Activated T-helper 9 cell treated with anti-CD3 and anti-CD28 coated beads, Interleukin-2, amount 50 U/mL, for 16 hours (primary cell): ENCODE results near the gene PCYT2.

Source experiments
- DNase-seq: peaks from one replicate; pipeline ENCODE4 v3.0.0-alpha.2; 2020; ENCODE audit warnings: low read depth

Gene PCYT2

DNA sequence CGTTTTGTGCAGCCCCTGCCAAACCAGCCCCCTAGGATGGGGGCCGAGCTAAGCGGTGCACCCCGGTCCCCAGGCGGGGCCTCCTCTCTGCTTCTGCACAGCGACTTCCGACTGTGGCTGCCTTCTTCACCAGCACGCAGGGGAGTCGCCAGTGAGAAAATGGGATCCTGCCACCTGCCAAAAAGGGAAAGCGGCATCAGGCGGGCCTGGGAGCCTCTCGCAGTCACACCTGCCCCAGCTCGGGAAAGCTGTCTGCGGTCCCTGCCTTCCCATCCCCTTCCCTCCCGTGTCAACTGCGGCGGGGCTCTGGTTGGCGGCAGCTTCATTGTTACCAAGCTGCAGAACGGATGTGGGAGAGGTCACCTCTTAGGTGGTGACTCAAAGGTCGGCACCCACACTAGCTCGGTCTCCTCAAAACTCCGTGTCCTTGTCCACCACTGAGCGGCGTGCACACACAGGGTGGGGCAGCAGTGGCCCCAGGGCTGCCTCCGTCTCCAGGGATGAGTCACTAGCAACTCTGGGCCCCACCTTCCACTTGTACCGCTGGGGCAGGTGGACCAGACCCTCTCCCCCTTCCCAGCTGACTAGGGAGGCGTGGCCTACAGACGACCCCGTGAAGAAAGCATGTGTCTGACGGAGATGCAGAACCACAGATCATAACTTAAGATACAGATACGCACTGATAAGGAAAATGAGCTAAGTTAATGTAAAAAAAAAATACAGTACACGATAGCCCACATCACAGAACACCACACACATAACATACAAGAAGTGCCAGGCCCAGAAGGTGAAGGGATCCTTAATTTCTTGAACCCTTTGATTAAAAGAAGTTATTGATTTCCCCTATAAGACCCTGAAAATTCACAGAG, 1.5 kb upstream of the PCYT2 start:
- DNase-seq, result no peak

DNA sequence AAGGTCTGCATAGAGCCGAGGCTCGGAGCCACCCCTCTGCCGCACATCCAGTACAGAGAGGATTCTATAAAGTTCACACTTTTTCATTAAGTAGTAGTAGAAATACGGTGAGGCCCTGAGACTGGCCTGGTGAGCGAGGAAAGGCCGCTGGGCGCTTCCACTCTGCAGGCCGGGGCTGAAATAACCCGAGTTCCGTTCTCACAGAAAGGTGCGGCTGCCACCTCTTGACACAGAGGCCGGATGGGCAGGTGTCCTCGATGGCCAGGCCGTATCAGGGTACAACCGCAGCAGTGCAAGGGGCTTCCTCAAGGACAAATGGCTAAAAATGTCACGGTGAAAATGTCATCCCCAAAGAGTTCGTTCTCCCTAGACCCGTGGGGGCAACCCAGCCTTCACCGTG, 770 bp upstream of the PCYT2 start:
- no peak for DNase-seq

DNA sequence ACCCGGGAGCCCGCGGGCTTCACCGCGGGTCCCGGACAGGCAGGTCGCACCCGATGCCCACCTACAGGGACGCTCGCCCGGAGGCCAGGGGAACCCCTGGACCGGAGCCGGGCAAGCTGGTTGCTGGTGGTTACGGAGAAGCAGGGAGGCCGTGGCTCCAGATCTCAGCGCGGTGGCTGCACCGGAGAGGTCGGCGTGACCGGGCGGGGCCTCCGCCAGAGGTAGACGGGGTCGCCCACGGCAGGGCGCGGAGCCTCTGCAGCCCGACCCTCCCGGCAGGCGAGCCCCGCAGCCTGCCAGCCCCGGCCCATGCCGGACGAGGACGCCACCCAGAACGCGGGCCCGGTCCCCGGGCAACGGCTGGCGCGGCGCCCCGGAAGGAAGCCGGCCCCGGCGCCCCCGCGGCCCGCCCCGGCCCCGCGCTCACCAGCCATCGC, 341 bp downstream of the PCYT2 start:
- no peak for DNase-seq

DNA sequence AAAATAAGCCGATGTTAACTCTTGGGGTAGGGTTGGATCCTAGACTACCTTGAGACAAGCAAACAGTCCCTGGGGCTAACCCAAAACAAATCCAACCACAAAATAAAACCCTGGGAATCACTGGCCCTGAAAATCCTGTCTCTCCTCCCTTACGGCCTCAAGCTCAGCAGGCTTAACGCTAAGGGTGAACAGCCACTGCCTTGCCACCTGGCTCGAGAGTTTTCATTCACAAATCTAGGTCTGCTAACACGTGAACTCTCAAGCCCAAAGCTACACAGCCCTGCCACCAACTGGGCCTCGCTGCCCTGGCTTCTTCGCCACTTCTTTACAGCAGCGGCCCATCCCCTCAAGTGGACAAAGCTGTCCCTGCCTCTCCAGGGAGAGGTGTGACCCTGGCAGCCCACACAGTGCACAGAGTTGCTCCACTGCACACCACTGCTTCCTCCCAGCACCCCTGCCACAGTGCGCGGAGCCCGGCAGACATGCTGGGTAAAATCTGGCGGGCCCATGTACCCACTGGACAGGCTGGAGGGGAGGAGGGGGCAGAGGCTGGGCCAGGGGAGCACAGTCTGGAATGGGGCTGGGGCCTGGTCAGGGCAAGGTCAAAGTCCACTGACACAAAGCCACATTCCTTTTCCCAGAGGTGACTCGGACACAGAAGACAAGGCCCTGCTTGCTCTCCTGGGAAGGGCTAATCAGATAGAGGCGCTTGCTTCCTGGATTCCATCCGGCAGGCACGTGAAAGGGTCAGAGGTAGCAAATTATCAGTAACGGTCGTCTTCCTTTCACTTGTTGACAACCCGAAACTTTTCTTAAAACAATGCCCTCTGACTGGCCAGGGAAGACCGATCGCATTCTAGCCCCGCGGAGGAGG, 996 bp downstream of the PCYT2 start:
- no peak for DNase-seq

DNA sequence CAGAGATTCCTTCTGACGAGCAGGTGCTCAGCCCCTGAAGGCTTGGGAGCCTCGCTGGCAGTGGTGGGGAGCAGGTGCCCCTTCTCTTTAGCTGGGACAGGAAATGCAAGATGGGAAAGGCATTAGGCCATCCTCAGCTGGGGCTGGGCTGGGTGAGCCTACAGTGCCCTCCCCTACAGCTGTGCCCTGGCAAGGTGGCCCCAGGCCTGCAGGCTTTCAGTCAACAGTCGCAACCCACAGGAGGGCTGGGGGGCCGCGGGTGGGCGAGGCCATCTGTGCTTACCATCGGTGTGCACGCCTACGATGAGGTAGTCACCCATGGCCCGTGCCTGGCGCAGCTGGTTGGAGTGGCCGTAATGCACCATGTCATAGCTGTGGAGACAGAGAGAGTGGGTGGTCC, 2.0 kb downstream of the PCYT2 start:
- no peak for DNase-seq

DNA sequence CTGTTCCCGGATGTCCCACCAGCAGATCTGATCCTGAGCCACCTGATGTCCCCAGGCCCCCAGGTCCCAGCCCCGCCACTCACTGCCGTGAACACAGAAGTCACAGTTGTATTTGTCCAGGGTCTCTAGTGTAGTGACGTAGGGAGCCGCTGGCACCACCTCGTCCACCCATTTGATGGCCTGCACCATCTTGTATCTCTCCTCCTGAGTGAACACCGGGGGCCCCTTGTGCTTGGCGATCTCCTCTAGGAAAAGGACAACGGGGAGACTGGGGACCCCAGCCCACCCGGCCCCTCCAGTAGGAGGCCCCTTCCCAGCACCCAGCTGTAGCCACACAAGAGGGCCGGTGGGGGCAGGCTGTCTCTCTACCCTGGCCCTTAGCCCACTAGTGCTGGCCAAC, 2.4 kb downstream of the PCYT2 start:
- DNase-seq, result no peak

DNA sequence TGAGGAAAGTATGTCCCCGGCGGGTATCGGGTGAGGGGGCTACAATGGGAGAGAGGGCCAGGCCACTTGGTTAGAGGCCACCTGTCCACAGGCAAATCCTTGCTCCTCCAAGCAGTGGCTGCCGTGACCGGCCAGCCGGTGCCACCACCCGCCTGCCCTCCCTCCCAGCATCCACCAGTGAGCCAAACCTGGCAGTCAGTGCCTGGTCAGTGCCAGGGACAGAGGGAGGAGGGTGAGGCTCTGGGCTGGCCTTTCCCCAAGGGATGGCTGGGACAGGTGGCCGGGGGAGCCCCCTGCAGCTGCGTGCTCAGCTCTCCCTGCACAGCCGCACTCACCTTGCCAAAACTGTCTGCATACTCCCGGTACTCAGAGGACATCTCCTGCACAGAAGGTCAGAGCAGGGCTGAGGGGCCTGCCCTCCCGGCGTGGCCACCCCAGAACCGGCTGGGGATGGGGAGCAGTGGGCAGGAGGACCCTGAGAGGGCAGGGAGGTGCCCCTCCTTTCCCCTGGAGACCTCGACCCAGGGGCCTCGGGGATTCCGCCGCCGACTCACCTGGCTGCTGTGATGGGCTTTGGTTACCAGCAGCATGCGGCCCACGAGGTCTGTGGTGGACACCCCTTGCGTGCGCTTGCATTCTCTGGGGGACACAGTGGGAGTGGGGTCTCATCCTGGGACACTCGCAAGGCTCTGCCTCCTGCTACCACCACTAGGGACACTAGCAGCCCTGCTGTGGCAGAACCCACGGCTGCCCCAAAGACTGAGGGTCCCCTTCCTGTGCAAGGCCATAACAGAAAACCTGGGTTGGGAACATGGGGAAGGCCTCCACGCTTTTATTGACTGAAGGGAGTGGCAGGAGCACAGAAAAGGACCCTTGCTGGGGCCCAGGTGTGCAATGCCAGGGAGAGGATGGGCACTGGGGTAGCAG, 3.7 kb downstream of the PCYT2 start:
- no peak for DNase-seq

DNA sequence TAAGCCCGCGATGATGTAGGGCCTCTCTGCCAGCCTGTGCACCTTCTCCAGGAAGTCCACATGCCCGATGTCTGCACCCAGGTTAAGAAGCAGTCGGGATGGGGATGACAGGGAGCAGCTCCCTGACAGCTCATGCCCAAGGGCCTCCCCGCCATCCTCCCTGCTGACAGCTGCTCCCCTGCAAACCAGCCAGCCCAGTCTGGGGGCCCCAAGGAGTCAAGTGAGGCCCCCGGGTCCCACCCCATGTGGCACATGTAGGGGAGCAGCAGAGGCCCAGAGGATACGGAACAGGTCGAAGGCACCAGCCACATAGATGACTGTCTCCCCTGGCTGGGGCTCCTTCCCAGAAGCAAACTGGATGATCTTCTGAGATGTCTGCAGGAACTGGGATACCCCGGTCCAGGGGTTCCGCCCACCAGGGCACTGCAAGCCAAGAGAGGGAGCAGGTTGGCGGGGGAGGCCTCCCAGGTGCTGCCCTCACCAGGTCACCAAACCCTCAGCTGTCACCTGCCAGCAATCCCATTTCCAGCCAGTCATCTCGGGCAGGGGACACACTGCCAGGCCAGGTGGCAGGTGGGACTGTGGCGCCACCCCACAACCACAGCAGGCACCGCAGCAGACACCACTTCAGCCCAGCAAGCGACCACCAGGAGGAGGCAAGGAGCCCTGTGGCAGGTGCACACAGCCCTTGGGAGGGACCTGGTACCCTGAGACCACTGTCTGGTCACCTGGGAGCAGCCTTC, 4.6 kb downstream of the PCYT2 start:
- no peak for DNase-seq

DNA sequence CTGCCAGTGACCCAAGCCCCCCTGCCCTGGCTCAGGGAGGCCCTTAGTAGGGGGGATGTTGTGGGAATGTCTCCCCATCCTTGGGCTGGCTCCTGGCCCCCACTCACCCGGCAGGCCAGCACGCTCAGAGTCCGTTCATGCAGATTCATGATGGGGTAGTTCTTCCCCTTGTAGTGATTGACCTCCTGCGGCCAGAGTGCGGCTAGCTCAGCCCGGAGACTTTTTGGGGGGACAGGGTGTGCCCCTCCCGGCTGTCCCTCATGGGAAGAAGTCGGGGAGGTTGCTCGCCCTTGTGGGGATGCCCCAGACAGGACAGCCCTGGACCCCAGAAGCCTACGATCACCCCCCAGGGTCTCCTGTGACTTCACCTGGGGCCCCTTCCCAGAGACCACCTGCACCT, 5.2 kb downstream of the PCYT2 start:
- no peak for DNase-seq

DNA sequence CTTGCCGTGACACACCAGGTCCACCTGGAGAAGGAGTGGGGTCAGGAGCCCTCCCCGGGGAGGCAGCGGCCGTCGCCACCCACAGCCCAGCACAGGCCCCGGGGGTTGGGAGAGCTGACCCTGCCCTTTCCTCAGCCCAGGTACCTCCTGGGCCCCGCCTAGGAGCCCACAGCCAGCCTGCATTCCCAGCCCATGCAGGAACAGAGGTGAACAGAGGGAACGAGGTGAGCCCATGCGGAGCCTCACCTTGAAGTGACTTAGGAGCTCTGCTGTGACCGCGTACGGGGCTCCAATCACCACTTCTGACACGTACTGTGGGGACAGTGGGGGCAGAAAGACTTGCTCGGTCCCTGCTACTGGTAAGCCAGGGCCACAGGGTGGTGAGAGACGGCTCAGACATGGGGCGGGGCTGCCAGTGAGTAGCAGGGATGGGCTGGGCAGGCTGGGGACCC, 5.7 kb downstream of the PCYT2 start:
- no peak for DNase-seq

DNA sequence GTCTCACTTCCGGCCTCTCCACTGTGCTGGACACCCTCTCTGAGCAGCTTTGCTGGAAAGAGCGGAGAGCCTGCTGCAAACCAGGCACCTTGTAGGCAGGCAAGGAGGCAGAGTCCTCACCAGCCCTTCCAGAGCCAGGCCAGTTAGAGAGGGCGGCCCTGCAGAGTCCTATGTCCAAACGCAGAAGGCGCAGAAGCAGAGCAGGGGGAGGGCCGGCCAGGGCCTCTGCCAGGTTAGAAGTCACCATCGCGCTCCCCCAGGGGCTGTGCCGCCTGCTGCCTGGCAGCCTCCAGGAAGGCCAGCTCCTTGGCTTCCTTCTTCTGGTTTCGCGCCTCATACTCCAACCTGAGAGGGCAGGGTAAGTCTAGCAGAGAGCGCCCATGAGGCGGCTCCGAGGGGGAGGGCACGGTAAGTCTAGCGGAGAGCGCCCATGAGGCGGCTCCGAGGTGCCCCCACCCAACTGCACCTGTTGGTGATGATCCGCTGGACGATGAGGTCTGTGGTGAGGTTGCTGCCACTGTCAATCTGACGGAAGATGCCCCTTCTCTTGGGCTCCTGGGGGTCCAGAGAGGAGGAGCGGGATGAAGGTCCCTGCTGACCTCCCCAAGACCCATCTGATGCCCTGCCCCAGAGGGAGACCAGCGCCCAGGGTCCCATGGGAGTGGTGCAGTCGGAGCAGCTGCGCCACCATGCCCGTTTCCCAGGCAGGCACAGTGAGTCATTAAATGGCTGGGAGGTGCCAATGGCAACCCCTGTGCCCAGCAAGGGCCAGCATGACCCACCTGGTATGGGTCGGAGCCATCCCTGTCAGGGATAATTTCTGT, 6.4 kb downstream of the PCYT2 start:
- no peak for DNase-seq

DNA sequence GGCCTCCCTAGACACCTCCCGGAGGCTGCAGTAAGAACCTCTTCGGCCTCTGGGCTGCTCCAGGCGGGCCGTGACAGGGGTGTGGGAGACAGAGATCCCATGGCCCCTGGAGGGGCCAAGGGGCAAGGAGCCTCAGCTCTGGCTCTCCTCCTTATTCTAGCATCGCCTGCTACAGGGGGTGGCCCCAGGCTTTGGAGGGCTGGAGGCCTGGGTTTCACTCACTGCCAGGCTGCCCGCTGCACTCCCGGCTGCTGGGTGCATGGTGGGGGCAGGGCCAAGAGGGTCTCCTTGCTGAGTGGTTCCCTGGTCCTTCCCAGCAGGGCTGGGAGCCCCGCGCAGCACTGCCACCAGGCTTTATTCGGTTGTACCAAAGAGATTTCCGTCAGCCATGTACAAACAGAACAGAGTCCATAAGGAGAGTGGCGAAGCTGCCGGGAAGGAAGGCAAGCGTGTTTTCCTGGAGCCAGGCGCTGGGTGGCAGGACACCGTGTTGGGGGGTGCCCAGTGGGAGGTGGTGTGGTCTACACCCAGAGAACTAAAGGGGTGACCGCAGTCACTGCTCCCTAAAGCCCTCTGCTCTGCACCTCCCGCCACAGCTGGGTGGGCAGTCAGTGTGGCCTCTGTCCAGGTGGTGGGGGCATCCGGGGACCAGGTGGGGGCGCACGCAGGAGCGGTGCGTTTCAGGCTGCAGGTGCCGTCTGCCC, 7.2 kb downstream of the PCYT2 start:
- no peak for DNase-seq

DNA sequence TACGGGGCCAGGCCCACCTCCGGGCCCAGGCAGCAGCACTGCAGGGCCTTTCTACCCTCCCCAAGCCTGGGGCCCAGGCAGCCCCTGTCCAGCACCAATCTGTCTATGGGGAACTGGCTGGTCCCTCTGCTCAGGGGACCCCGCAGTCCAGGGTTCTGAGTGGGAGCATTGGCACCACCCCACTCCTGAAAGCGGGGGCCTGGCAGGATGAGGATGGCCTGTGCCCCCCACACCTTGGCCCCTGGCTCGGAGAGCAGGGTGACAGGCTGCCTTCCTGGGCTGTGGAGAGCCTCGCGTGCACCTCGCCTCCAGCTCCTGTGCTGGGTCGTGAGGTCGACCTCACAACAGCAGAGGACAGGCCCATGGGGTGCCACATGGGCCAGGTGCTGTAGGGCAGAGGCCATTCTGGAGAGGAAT, 7.8 kb downstream of the PCYT2 start:
- DNase-seq, result no peak

DNA sequence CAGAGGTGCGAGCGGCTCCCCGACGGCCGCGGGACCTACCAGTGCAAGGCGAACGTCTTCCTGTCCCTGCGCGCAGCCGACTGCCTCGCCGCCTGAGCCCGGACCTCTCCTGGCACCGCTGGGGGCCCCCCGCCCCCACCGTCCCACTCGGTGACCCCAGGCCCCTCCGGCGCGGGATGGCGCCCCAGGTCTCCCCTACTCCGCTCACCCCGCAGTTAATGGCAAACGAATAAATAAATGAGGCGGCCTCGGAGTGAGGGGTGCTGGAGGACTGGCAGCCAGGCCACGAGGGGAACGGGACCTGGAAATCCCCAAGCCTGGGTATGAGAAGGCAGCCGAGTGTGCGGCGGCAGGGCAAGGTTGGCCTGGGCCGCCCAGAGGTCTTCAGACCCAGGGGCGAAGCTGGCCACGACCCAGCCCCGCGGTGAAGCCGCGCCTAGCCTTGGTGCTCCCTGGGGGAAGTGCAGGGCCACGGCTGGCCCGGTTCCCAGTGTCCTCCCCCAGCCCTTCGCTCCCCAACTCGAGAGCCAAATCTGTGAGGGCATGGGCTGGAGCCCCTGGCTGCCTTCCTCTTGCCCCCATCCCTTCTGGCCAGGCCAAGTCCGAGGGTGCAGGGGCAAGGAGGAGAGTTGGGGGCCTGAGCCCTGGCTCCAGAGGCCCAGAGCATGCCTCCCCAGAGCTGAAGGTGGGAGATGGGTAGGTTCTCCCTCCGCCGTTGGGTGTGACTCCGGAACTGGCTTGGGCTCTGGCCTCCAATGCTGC, 8.4 kb downstream of the PCYT2 start:
- no peak for DNase-seq

DNA sequence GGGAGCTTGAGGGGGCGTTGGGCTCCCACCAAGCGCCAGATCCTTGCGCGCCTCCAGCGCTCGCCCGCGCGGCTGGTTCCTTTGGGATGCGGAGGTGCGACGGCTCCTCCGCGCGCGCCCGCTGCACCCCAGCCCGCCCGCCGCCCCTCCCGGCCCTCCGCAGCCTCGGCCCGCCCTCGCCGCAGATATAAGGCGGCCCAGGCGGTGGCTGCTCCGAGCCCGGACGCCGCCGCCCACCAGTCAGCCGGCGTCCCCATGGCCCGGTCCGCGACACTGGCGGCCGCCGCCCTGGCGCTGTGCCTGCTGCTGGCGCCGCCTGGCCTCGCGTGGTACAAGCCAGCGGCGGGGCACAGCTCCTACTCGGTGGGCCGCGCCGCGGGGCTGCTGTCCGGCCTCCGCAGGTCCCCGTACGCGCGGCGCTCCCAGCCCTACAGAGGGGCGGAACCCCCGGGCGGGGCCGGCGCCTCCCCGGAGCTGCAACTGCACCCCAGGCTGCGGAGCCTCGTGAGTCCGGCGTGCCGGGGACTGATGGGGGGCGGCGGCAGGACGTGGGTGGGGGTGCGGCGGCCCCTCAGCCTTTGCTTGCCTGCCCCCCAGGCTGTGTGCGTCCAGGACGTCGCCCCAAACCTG, 9.1 kb downstream of the PCYT2 start, which contains the start of gene NPB:
Gene NPB, plus strand, starts transcription at position 216 of the 630 bp plus-strand sequence. Its CDS starts 40 bp downstream, at position 256.
- DNase-seq, result no peak

DNA sequence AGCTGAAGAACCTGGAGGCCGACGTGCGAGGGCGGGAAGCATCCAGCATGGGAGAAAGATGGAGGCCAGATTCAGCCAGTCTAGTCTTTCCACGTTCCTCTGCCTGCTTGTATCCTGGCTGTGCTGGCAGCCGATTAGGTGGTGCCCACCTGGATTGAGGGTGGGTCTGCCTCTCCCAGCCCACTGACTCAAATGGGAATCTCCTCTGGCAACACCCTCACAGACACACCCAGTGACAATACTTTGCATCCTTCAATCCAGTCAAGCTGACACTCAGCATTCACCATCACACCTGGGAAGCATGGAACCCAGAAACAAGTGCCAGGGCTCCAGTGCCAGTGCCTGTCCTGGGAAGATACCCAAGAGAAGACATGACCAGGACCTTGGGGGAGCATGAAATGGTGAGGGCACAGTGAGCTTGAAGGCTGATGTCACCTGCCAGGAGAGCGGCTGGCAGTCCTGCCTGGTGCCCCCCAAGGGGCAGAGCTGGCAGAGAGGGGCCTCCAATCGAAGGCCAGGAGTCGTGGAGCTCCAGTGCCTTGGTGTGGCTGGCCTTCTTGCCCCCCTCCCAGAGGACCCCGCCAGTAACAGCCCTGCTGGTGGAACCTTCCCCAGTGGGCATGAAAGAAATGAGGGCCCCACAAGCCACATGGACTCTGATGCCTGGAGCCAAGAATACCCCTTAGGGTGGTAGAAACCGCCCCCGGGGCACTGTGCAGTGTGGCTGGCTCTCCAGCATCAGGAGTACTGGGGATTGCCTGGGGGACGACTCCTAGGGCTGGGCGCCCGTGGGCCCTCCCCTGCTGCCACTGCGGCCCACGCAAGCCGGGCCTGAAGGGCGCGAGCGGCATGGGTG, 9.8 kb downstream of the PCYT2 start:
- no peak for DNase-seq

DNA sequence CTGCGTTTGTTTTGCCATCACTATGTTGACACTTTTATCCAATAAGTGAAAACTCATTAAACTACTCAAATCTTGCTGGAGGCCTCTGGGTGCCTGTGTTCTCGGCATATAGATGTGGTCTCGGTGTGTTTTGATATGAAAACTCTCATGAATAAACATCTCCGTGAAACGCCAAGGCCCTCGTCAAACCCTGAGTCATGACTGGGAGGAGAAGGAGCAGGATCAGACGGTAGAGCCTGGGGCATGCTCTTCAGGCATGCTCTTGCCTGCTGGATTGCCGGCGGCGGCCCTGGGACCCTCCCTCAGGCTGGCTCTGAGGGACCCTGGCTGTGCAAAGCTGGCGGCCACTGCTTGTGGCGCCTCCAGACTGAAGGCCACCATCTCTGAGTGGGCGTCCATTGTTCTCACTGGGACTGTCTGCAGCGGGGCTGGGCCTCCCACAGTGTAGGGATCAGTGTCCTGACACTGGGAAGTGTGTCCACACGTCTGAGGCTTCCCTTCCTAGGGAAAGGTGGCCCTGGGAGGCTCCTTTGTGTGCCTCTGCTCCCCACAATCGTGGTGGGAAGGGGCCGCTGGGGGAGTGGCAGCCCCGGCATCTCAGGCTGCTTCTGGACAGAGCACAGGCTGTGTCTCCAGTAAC, 10.9 kb downstream of the PCYT2 start:
- DNase-seq, result no peak
